GM19025 (cell line): ENCODE data around the gene MELK.

Experiments
- ATAC-seq: cut with Tn5 transposase; IDR thresholded peaks from one replicate; pipeline ENCODE4 v1.9.1; 2021; ENCODE audit warnings: mild to moderate bottlenecking, low read depth, moderate library complexity; ENCODE audit not compliant: unreplicated experiment

The MELK gene

GRCh38 chr9:36665387-36665786, 92.7 kb downstream of the MELK start:
- ATAC-seq = peak; percentile 35

GRCh38 chr9:36665921-36666431, 93.3 kb downstream of the MELK start:
- ATAC-seq = peak; percentile 49

- no peak for ATAC-seq
Measured at GRCh38 chr9:36671561-36671960, 98.9 kb downstream of the MELK start.

- no peak for ATAC-seq
Measured at GRCh38 chr9:36676091-36676490, 103.4 kb downstream of the MELK start.

GRCh38 chr9:36676778-36677485, 104.2 kb downstream of the MELK start:
- no peak for ATAC-seq

GRCh38 chr9:36677611-36678010, 104.9 kb downstream of the MELK start:
- ATAC-seq = no peak

- ATAC-seq = no peak
Measured at GRCh38 chr9:36679710-36680109, 107.0 kb downstream of the MELK start.

- no peak for ATAC-seq
Measured at GRCh38 chr9:36686471-36686870, 113.8 kb downstream of the MELK start.

- ATAC-seq = no peak
Measured at GRCh38 chr9:36690412-36691168, 117.9 kb downstream of the MELK start.

- no peak for ATAC-seq
Measured at GRCh38 chr9:36691671-36692070, 119.0 kb downstream of the MELK start.

GRCh38 chr9:36698984-36699383, 126.3 kb downstream of the MELK start:
- ATAC-seq = no peak

GRCh38 chr9:36704148-36704547, 131.5 kb downstream of the MELK start:
- no peak for ATAC-seq

GRCh38 chr9:36713515-36714490, 141.1 kb downstream of the MELK start:
- ATAC-seq = no peak

- ATAC-seq = no peak
Measured at GRCh38 chr9:36716496-36716895, 143.8 kb downstream of the MELK start.

- no peak for ATAC-seq
Measured at GRCh38 chr9:36717276-36717675, 144.6 kb downstream of the MELK start.

- ATAC-seq = no peak
Measured at GRCh38 chr9:36718612-36719011, 145.9 kb downstream of the MELK start.

GRCh38 chr9:36720043-36720442, 147.3 kb downstream of the MELK start:
- no peak for ATAC-seq

- no peak for ATAC-seq
Measured at GRCh38 chr9:36721846-36722588, 149.3 kb downstream of the MELK start.

GRCh38 chr9:36725777-36726356, 153.2 kb downstream of the MELK start:
- no peak for ATAC-seq
